H9 (cell line): ENCODE results near the gene CLMN. TPM values are rescaled to one million over a fixed set of nuclear protein-coding genes. Genes with fewer than 3 reads are reported as not detected.
"Not testable (repeated sequence)": the region's sequence is repeated elsewhere in the genome, so short reads cannot be mapped to it uniquely, and the experiment has no call there.

ENCODE experiments used
- DNase-seq: peaks from one replicate; pipeline ENCODE4 v3.0.0-alpha.2; 2017
- H2AFZ ChIP-seq: one replicate; pipeline ENCODE4 v1.6.1; 2013; ENCODE audit warnings: mild to moderate bottlenecking, low read length, control low read depth, moderate library complexity
- H2AK5ac ChIP-seq: 2 replicates; pipeline ENCODE4 v1.6.1; 2013; ENCODE audit warnings: low read length, control low read depth, mixed read lengths; ENCODE audit not compliant: insufficient read length
- H2BK120ac ChIP-seq: one replicate; pipeline ENCODE4 v1.6.1; 2013; ENCODE audit warnings: low read depth, mild to moderate bottlenecking, low read length, control low read depth, inconsistent platforms; ENCODE audit not compliant: poor library complexity, severe bottlenecking
- H2BK12ac ChIP-seq: 2 replicates; pipeline ENCODE4 v1.6.1; 2013; ENCODE audit warnings: low read length, control low read depth, mixed read lengths, low read depth; ENCODE audit not compliant: insufficient read length
- H2BK15ac ChIP-seq: 2 replicates; pipeline ENCODE4 v1.6.1; 2013; ENCODE audit warnings: low read depth, low read length, control low read depth
- H2BK20ac ChIP-seq: one replicate; pipeline ENCODE4 v1.6.1; 2013; ENCODE audit warnings: low read depth, mild to moderate bottlenecking, low read length, control low read depth, inconsistent platforms; ENCODE audit not compliant: poor library complexity, severe bottlenecking
- H2BK5ac ChIP-seq: 2 replicates; pipeline ENCODE4 v1.6.1; 2013; ENCODE audit warnings: low read length, control low read depth, mixed read lengths; ENCODE audit not compliant: insufficient read length
- H3K14ac ChIP-seq: 2 replicates; pipeline ENCODE4 v1.6.1; 2013; ENCODE audit warnings: low read length, control low read depth; ENCODE audit not compliant: insufficient read depth
- H3K18ac ChIP-seq: 2 replicates; pipeline ENCODE4 v1.6.1; 2013; ENCODE audit warnings: low read depth, mild to moderate bottlenecking, mixed read lengths, low read length, control low read depth; ENCODE audit not compliant: insufficient read length
- H3K23ac ChIP-seq: 2 replicates; pipeline ENCODE4 v1.6.1; 2013; ENCODE audit warnings: low read length, control low read depth, mixed read lengths, low read depth; ENCODE audit not compliant: insufficient read length
- H3K23me2 ChIP-seq: 2 replicates; pipeline ENCODE4 v1.6.1; 2013; ENCODE audit warnings: low read depth, mild to moderate bottlenecking, mixed read lengths, low read length, control low read depth; ENCODE audit not compliant: insufficient read length, poor library complexity, severe bottlenecking
- H3K27ac ChIP-seq: 2 replicates; pipeline ENCODE4 v1.5.1; 2013; ENCODE audit warnings: low read length, control low read depth, mixed read lengths, low read depth; ENCODE audit not compliant: insufficient read length
- H3K27me3 ChIP-seq: 2 replicates; pipeline ENCODE4 v1.6.1; 2013; ENCODE audit warnings: low read length, control low read depth, inconsistent platforms; ENCODE audit not compliant: insufficient read depth
- H3K4ac ChIP-seq: 2 replicates; pipeline ENCODE4 v1.6.1; 2013; ENCODE audit warnings: low read depth, mild to moderate bottlenecking, control low read depth, inconsistent platforms, low read length, moderate library complexity
- H3K4me1 ChIP-seq: 2 replicates; pipeline ENCODE4 v1.6.1; 2013; ENCODE audit warnings: low read length, control low read depth, inconsistent platforms; ENCODE audit not compliant: insufficient read depth
- H3K4me2 ChIP-seq: 2 replicates; pipeline ENCODE4 v1.6.1; 2013; ENCODE audit warnings: low read length, control low read depth, mixed read lengths; ENCODE audit not compliant: insufficient read length, insufficient read depth
- H3K56ac ChIP-seq: 2 replicates; pipeline ENCODE4 v1.6.1; 2013; ENCODE audit warnings: low read depth, mild to moderate bottlenecking, mixed read lengths, low read length, control low read depth; ENCODE audit not compliant: insufficient read length
- H3K79me1 ChIP-seq: 2 replicates; pipeline ENCODE4 v1.6.1; 2013; ENCODE audit warnings: low read depth, mild to moderate bottlenecking, moderate library complexity, low read length, control low read depth, inconsistent platforms; ENCODE audit not compliant: insufficient read depth, poor library complexity, severe bottlenecking
- H3K79me2 ChIP-seq: 2 replicates; pipeline ENCODE4 v1.6.1; 2013; ENCODE audit warnings: low read length, control low read depth, inconsistent platforms; ENCODE audit not compliant: insufficient read depth
- H3K9ac ChIP-seq: 2 replicates; pipeline ENCODE4 v1.6.1; 2013; ENCODE audit warnings: low read length, control low read depth, mixed read lengths; ENCODE audit not compliant: insufficient read length; ENCODE audit errors: extremely low read depth
- H3K9me3 ChIP-seq: one replicate; pipeline ENCODE4 v1.6.1; 2013; ENCODE audit warnings: low read depth, low read length, inconsistent platforms; ENCODE audit not compliant: control insufficient read depth
- H3T11ph ChIP-seq: one replicate; pipeline ENCODE4 v1.6.1; 2013; ENCODE audit warnings: mild to moderate bottlenecking, low read length, control low read depth, inconsistent platforms
- H4K20me1 ChIP-seq: one replicate; pipeline ENCODE4 v1.6.1; 2013; ENCODE audit not compliant: control insufficient read depth, insufficient read length, insufficient read depth
- H4K5ac ChIP-seq: 2 replicates; pipeline ENCODE4 v1.6.1; 2013; ENCODE audit warnings: low read depth, mild to moderate bottlenecking, mixed read lengths, low read length, control low read depth; ENCODE audit not compliant: insufficient read length
- H4K8ac ChIP-seq: replicated peaks from 2 replicates; pipeline ENCODE4 v1.6.1; 2013; ENCODE audit warnings: low read length, control low read depth, mixed read lengths, low read depth; ENCODE audit not compliant: insufficient read length
- H4K91ac ChIP-seq: 2 replicates; pipeline ENCODE4 v1.6.1; 2013; ENCODE audit warnings: low read depth, mild to moderate bottlenecking, moderate library complexity, mixed read lengths, low read length, control low read depth; ENCODE audit not compliant: insufficient read length
- H3K27ac Mint-ChIP-seq, 3 experiments: 2 replicates in 2 of 3; 3 replicates in 1 of 3; pipeline ENCODE4 v1.8.0; 2020 to 2021; ENCODE audit warnings: mixed read lengths in 3 of 3, mild to moderate bottlenecking in 1 of 3, moderate library complexity in 1 of 3
- H3K27me3 Mint-ChIP-seq: 2 replicates; pipeline ENCODE4 v1.8.0; 2021; ENCODE audit warnings: low read depth, mild to moderate bottlenecking, moderate library complexity, mixed read lengths
- H3K36me3 Mint-ChIP-seq, 3 experiments: 2 replicates in 2 of 3; 3 replicates in 1 of 3; pipeline ENCODE4 v1.8.0; 2020 to 2021; ENCODE audit warnings: low read depth in 3 of 3, mixed read lengths in 3 of 3; ENCODE audit not compliant: insufficient read depth in 1 of 3
- H3K4me1 Mint-ChIP-seq, 2 experiments: 2 replicates each; pipeline ENCODE4 v1.8.0; 2020; ENCODE audit warnings: mixed read lengths in 2 of 2
- H3K4me3 Mint-ChIP-seq, 2 experiments: 2 replicates in 1 of 2; 3 replicates in 1 of 2; pipeline ENCODE4 v1.8.0; 2020 to 2021; ENCODE audit warnings: mild to moderate bottlenecking in 2 of 2, mixed read lengths in 2 of 2, moderate library complexity in 1 of 2
- H3K9me3 Mint-ChIP-seq, 2 experiments: 2 replicates in 1 of 2; 3 replicates in 1 of 2; pipeline ENCODE4 v1.8.0; 2020; ENCODE audit warnings: mild to moderate bottlenecking in 2 of 2, mixed read lengths in 2 of 2, moderate library complexity in 1 of 2
- CTCF ChIP-seq: fragments of 200-600 bp; sonication (generic); conservative IDR thresholded peaks from 3 replicates; pipeline ENCODE4 v1.8.0; 2021; ENCODE audit warnings: antibody characterized with exemption, mild to moderate bottlenecking
- WGBS: extraction: QIAGEN DNeasy Blood & Tissue Kit; methylation state at CpG from one replicate; pipeline ENCODE4 v1.1.7; 2013; ENCODE audit warnings: missing lambda C conversion rate, low lambda C conversion rate, mixed read lengths; ENCODE audit not compliant: insufficient read length; ENCODE audit errors: extremely low coverage; 5-methylcytosine and 5-hydroxymethylcytosine counted together
- total RNA-seq: library from RNA; stranded (reverse); gene quantifications from 2 replicates; pipeline ENCODE4 v1.2.1, GENCODE V29; 2021

CLMN gene
- total RNA-seq, 1 experiment from 2014 or later, result 7.6 TPM

DNA sequence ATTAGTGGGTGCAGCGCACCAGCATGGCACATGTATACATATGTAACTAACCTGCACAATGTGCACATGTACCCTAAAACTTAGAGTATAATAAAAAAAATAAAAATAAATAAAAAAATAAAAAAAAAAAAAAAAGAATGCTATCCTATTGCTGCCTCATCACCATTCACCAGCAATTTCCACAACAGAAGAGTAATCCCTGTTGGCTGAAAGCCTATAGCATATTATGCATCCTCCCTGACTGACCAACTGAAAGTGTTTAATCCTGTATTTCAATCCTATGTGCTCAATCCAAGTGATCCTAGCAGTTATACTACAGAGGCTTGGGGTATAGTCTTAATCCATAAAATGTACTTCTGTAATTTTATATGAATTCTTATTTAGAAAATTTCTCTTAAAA is 180.8 kb downstream of the CLMN start:
- Histone ChIP-seq H3K23ac (no peak overlapping the region), H2AFZ (no peak overlapping the region), H3K18ac (no peak overlapping the region), H4K20me1 (no peaks in the 10 kb centered on the region), H3K9ac (no peak overlapping the region), H3K56ac (no peak overlapping the region), H4K91ac (no peak overlapping the region), H4K8ac (no peak overlapping the region), H3K14ac (no peak overlapping the region), H2BK15ac (no peak overlapping the region), H3K27ac (no peak overlapping the region), H3K4me1 (peaks cover 2% of the 10 kb centered on the region; the same call in 1 of the 2 replicates), H2BK120ac (no peak overlapping the region), H3K23me2 (no peaks in the 10 kb centered on the region), H2BK5ac (no peak overlapping the region), H2BK20ac (no peak overlapping the region), H4K5ac (no peak overlapping the region), H2AK5ac (no peak overlapping the region), H3K4me2 (no peak overlapping the region), H3K9me3 (no peaks in the 10 kb centered on the region), H2BK12ac (no peak overlapping the region), H3K79me2 (peaks cover 9% of the 10 kb centered on the region; the same call in 1 of the 2 replicates), H3K4ac (no peak overlapping the region), H3K79me1 (peaks cover 3% of the 10 kb centered on the region), H3K27me3 (no peaks in the 10 kb centered on the region), H3T11ph (no peak overlapping the region)
- Mint-ChIP-seq H3K27me3 (no peaks in the 10 kb centered on the region), H3K36me3 (peaks cover 0 to 2% (median 0%) of the 10 kb centered on the region in 3 experiments; a peak in 1 of 7 replicates), H3K4me1 (peaks cover 68 to 80% of the 10 kb centered on the region in 2 experiments), H3K9me3 (no peaks in the 10 kb centered on the region), H3K4me3 (no peak overlapping the region), H3K27ac (no peak overlapping the region)
- WGBS, result no CpG with 5 or more reads among the region's 1 CpG
- no peak for TF ChIP-seq CTCF
- no peak for DNase-seq

DNA sequence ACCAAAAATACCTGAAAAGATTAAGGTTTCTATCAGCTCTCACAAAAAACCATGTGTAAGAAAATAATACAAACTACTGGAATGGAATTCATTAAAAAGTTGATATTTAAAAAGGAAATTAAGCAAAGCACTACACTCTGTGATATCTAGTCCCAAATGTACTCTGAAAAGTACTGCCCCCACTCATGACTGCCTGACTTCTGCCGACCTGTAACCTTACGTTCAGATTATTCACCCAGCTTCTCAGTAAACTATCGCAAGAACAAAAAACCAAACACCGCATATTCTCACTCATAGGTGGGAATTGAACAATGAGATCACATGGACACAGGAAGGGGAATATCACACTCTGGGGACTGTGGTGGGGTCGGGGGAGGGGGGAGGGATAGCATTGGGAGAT is 181.3 kb downstream of the CLMN start:
- not testable (repeated sequence) for H2BK120ac ChIP-seq, H3T11ph ChIP-seq, H2BK15ac ChIP-seq, H3K36me3 Mint-ChIP-seq, H3K9me3 Mint-ChIP-seq, H3K79me2 ChIP-seq, H3K4ac ChIP-seq, H3K27me3 ChIP-seq, H2AFZ ChIP-seq, H3K4me1 ChIP-seq, H3K18ac ChIP-seq, H3K23ac ChIP-seq, H4K8ac ChIP-seq, DNase-seq, H3K23me2 ChIP-seq, H2BK5ac ChIP-seq, H3K9ac ChIP-seq, H3K14ac ChIP-seq, H3K4me2 ChIP-seq, H4K5ac ChIP-seq, H3K27ac ChIP-seq, H3K27me3 Mint-ChIP-seq, H4K20me1 ChIP-seq, H3K79me1 ChIP-seq, H2BK20ac ChIP-seq, H3K4me3 Mint-ChIP-seq, H3K56ac ChIP-seq, H3K9me3 ChIP-seq, H4K91ac ChIP-seq, H2AK5ac ChIP-seq, H2BK12ac ChIP-seq
- WGBS, result no CpG with 5 or more reads among the region's 5 CpGs
- peak overlapping the region; percentile 20 to 92 (median 62); a peak in 4 of 7 replicates for H3K27ac Mint-ChIP-seq
- peaks cover 65 to 78% of the 10 kb centered on the region in 2 experiments for H3K4me1 Mint-ChIP-seq
